Measurements from ENCODE around the gene ACADS. TPM values are rescaled to one million over a fixed set of nuclear protein-coding genes. Genes with fewer than 3 reads are reported as not detected.

Gene ACADS
- total and polyA plus RNA-seq, 9 of the 15 experiments (the other 6 are each of a cell fraction or from before 2014, with no cell fraction given), result 0.06 to 20.3 (median 8.8) TPM

GRCh38 chr12:120759591-120760348 is 34.1 kb downstream of the ACADS start:
- in situ Hi-C loops (cut with MboI), result no loop called here
- POLR2A ChIA-PET, result interaction anchor here (0.7 to 1.4 kb wide), 2 partner anchors 16 to 39 kb away, joined by 3 to 5 read pairs; no protein-coding TSS in a partner anchor
- BruUV-seq (replicated peaks), result no TSS peak
- TF ChIP-seq, protein P1, sequence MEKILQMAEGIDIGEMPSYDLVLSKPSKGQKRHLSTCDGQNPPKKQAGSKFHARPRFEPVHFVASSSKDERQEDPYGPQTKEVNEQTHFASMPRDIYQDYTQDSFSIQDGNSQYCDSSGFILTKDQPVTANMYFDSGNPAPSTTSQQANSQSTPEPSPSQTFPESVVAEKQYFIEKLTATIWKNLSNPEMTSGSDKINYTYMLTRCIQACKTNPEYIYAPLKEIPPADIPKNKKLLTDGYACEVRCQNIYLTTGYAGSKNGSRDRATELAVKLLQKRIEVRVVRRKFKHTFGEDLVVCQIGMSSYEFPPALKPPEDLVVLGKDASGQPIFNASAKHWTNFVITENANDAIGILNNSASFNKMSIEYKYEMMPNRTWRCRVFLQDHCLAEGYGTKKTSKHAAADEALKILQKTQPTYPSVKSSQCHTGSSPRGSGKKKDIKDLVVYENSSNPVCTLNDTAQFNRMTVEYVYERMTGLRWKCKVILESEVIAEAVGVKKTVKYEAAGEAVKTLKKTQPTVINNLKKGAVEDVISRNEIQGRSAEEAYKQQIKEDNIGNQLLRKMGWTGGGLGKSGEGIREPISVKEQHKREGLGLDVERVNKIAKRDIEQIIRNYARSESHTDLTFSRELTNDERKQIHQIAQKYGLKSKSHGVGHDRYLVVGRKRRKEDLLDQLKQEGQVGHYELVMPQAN (IDR thresholded peaks at IDR 0.05; ENCODE audit: borderline replicate concordance), result no peak
- TF ChIP-seq BRCA1 (IDR thresholded peaks at IDR 0.05) (no peak), BRCA1 (CRISPR knock-in tag; IDR thresholded peaks at IDR 0.05) (no peak), POLR2G (IDR thresholded peaks at IDR 0.05; ENCODE audit: low read depth, low read length) (0 out of 2 replicates have a peak, but pooled peaks have one; percentile 32), NFXL1 (CRISPR knock-in tag; IDR thresholded peaks at IDR 0.05) (no peak), SETDB1 (IDR thresholded peaks at IDR 0.05; ENCODE audit: low read length) (no peak), MAFG (tag; conservative IDR thresholded peaks at IDR 0.05) (0 out of 2 replicates have a peak, but pooled peaks have one; percentile 9), ZBTB11 (CRISPR knock-in tag; IDR thresholded peaks at IDR 0.05) (no peak), FOXJ2 (tag; IDR thresholded peaks at IDR 0.05) (no peak), RBM22 (IDR thresholded peaks at IDR 0.05; ENCODE audit: low read depth, low read length, poor library complexity, severe bottlenecking) (peak; percentile 44), TEAD2 (tag; IDR thresholded peaks at IDR 0.05) (no peak), PURB (CRISPR knock-in tag; IDR thresholded peaks at IDR 0.05; ENCODE audit: low read depth) (no peak)
- FAIRE-seq (no peak), DNase-seq (ENCODE audit: extremely low read depth in 1 of 4, low spot score in 3 of 4) (no peak), ATAC-seq (peak; percentile 48; the same call in 2 of the 3 replicates)
- Histone ChIP-seq H3K9me3 (replicated peaks; ENCODE audit: control insufficient read depth, insufficient read depth, low read depth, low read length) (no peaks in the 10 kb centered on the region), H3K79me2 (ENCODE audit: control insufficient read depth, insufficient read depth, low read length) (no peaks in the 10 kb centered on the region), H3K4me2 (ENCODE audit: insufficient read depth, low read length) (no peak overlapping the region), H3K9ac (ENCODE audit: insufficient read depth in 1 of 2, low read depth in 2 of 2, low read length in 2 of 2) (no peak overlapping the region; a peak in 1 of 4 replicates), H3K27me3 (ENCODE audit: control insufficient read depth in 2 of 2, insufficient read depth in 2 of 2, low read length in 2 of 2) (no peaks in the 10 kb centered on the region), H4K20me1 (replicated peaks; ENCODE audit: control insufficient read depth, insufficient read depth, low read length) (no peaks in the 10 kb centered on the region), H3K36me3 (ENCODE audit: control insufficient read depth, insufficient read depth, low read length) (peaks cover 20% of the 10 kb centered on the region; the same call in 1 of the 3 replicates), H3K4me1 (replicated peaks in 1 of 2; ENCODE audit: control insufficient read depth in 2 of 2, insufficient read depth in 2 of 2, low read length in 2 of 2) (peaks cover 0 to 4% of the 10 kb centered on the region in 2 experiments; a peak in 1 of 5 replicates), H3K27ac (ENCODE audit: extremely low read depth, low read depth, low read length) (no peak overlapping the region), H2AFZ (ENCODE audit: low read depth, low read length) (no peak overlapping the region), H3K4me3 (no peak overlapping the region), H3K9me1 (ENCODE audit: control insufficient read depth, insufficient read depth, low read length) (no peaks in the 10 kb centered on the region)
- 72% methylated on average over 27 of the region's 27 CpGs for WGBS (ENCODE audit: insufficient coverage, low coverage, missing lambda C conversion rate)
- CTCF ChIA-PET (ENCODE audit: low intra/inter-chr PET ratio), result no interaction called here
- intact Hi-C loops (cut with micrococcal nuclease), result no loop called here

Data from K562 (cell line).